RWPE2 (cell line): ENCODE measurements around the gene PTPRD.

Source experiments
- ATAC-seq: fragments of 200-7000 bp; cut with Tn5 transposase; 3 replicates; pipeline ENCODE4 v1.9.1; 2021; ENCODE audit warnings: low read depth
- DNase-seq: peaks from one replicate; pipeline ENCODE4 v3.0.0-alpha.2; 2020; ENCODE audit warnings: low spot score
- H3K27ac ChIP-seq: fragments of 450-650 bp; 2 replicates; pipeline ENCODE4 v1.5.1; 2017; ENCODE audit warnings: mild to moderate bottlenecking; ENCODE audit not compliant: poor library complexity, severe bottlenecking
- H3K27me3 ChIP-seq: fragments of 250-450 bp; sonication (Bioruptor Pico); 2 replicates; pipeline ENCODE4 v1.5.1; 2021; ENCODE audit warnings: mild to moderate bottlenecking, moderate library complexity; ENCODE audit not compliant: insufficient read depth, poor library complexity, severe bottlenecking
- H3K36me3 ChIP-seq: fragments of 250-450 bp; sonication (Bioruptor Pico); 2 replicates; pipeline ENCODE4 v1.5.1; 2020; ENCODE audit warnings: low read depth, mild to moderate bottlenecking, moderate library complexity
- H3K4me1 ChIP-seq: fragments of 250-450 bp; sonication (Bioruptor Pico); 2 replicates; pipeline ENCODE4 v1.5.1; 2021; ENCODE audit warnings: mild to moderate bottlenecking, moderate library complexity; ENCODE audit not compliant: insufficient read depth, poor library complexity, severe bottlenecking
- H3K4me3 ChIP-seq: fragments of 250-450 bp; sonication (Bioruptor Pico); 2 replicates; pipeline ENCODE4 v1.5.1; 2021; ENCODE audit warnings: mild to moderate bottlenecking, moderate library complexity; ENCODE audit not compliant: severe bottlenecking
- H3K9me3 ChIP-seq: fragments of 250-450 bp; sonication (Bioruptor Pico); 2 replicates; pipeline ENCODE4 v1.5.1; 2021; ENCODE audit warnings: mild to moderate bottlenecking, moderate library complexity; ENCODE audit not compliant: severe bottlenecking
- CTCF ChIP-seq: fragments of 450-650 bp; IDR thresholded peaks from one replicate; pipeline ENCODE4 v1.5.1; 2017; ENCODE audit warnings: mild to moderate bottlenecking, moderate library complexity; ENCODE audit not compliant: poor library complexity, severe bottlenecking

Gene PTPRD

GRCh38 chr9:10434412-10434811 lies 178.4 kb downstream of the PTPRD start:
- Histone ChIP-seq H3K27me3 (no peaks in the 10 kb centered on the region), H3K4me3 (no peak overlapping the region), H3K36me3 (no peaks in the 10 kb centered on the region), H3K27ac (no peak overlapping the region), H3K9me3 (no peaks in the 10 kb centered on the region), H3K4me1 (no peaks in the 10 kb centered on the region)
- no peak for TF ChIP-seq CTCF
- no peak for ATAC-seq
- no peak for DNase-seq

- no peaks in the 10 kb centered on the region for H3K4me1 ChIP-seq
- H3K27me3 ChIP-seq = no peaks in the 10 kb centered on the region
- no peak for ATAC-seq
- DNase-seq = no peak
- no peak overlapping the region for H3K27ac ChIP-seq
- H3K4me3 ChIP-seq = no peak overlapping the region
- H3K36me3 ChIP-seq = no peaks in the 10 kb centered on the region
- no peaks in the 10 kb centered on the region for H3K9me3 ChIP-seq
- TF ChIP-seq CTCF = no peak
These were observed 201.5 kb downstream of the PTPRD start for GRCh38 chr9:10411272-10411671.

- no peaks in the 10 kb centered on the region for H3K9me3 ChIP-seq
- H3K27ac ChIP-seq = no peak overlapping the region
- H3K4me1 ChIP-seq = no peaks in the 10 kb centered on the region
- DNase-seq (no peak), ATAC-seq (no peak)
- no peaks in the 10 kb centered on the region for H3K36me3 ChIP-seq
- TF ChIP-seq CTCF = no peak
- H3K27me3 ChIP-seq = peaks cover 3% of the 10 kb centered on the region
- H3K4me3 ChIP-seq = no peak overlapping the region
These were observed 209.5 kb downstream of the PTPRD start for GRCh38 chr9:10403283-10403682.

- Histone ChIP-seq H3K27ac (no peak overlapping the region), H3K36me3 (no peaks in the 10 kb centered on the region), H3K4me3 (no peak overlapping the region), H3K27me3 (no peaks in the 10 kb centered on the region), H3K4me1 (no peaks in the 10 kb centered on the region), H3K9me3 (no peaks in the 10 kb centered on the region)
- DNase-seq (no peak), ATAC-seq (no peak)
- TF ChIP-seq CTCF = no peak
These were observed 216.2 kb downstream of the PTPRD start for GRCh38 chr9:10396615-10397014.

GRCh38 chr9:10387282-10387681 lies 225.5 kb downstream of the PTPRD start:
- no peak for DNase-seq
- no peak overlapping the region for H3K27ac ChIP-seq
- H3K9me3 ChIP-seq = no peaks in the 10 kb centered on the region
- no peaks in the 10 kb centered on the region for H3K27me3 ChIP-seq
- no peak for ATAC-seq
- H3K4me3 ChIP-seq = no peak overlapping the region
- no peaks in the 10 kb centered on the region for H3K4me1 ChIP-seq
- H3K36me3 ChIP-seq = no peaks in the 10 kb centered on the region
- TF ChIP-seq CTCF = no peak
